Measurements from ENCODE around the gene SLC35E2B.
"Not testable (repeated sequence)": the region's sequence is repeated elsewhere in the genome, so short reads cannot be mapped to it uniquely, and the experiment has no call there.

SLC35E2B gene

DNA sequence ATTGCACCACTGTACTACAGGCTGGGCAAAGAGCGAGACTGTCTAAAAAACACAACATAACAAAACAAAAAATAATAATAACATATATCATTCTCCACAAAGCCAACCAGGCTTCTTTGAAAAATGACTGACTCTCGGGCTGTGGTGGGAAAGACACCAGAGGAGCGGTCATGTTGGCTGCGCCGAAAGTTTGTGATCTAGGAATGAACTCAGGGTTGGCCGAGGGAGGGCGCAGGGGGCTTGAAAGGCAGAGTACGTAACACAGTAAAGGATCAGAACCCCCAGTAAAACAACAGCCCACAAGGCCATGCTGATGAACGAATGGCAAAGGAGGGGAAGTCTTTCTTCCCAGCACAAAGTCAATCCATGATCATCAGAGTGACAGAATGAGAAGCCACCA lies 4.7 kb downstream of the SLC35E2B start:
- FAIRE-seq (no peak), DNase-seq (ENCODE audit: insufficient read length) (no peak)
- TF ChIP-seq POLR2A (IDR thresholded peaks at IDR 0.05; ENCODE audit: low read depth, low read length) (no peak), POLR2AphosphoS5 (IDR thresholded peaks at IDR 0.05; ENCODE audit: low read depth, low read length) (no peak), TAF1 (IDR thresholded peaks at IDR 0.05; ENCODE audit: borderline replicate concordance, low read depth, low read length) (no peak)

- FAIRE-seq (no peak), DNase-seq (ENCODE audit: insufficient read length) (no peak)
- TF ChIP-seq POLR2A (IDR thresholded peaks at IDR 0.05; ENCODE audit: low read depth, low read length) (no peak), TAF1 (IDR thresholded peaks at IDR 0.05; ENCODE audit: borderline replicate concordance, low read depth, low read length) (no peak), POLR2AphosphoS5 (IDR thresholded peaks at IDR 0.05; ENCODE audit: low read depth, low read length) (no peak)
Observed at GRCh38 chr1:1684031-1684681, 8.4 kb downstream of the SLC35E2B start.

- DNase-seq (ENCODE audit: insufficient read length): no peak
- TF ChIP-seq POLR2AphosphoS5 (IDR thresholded peaks at IDR 0.05; ENCODE audit: low read depth, low read length): no peak
- no peak for TF ChIP-seq POLR2A (IDR thresholded peaks at IDR 0.05; ENCODE audit: low read depth, low read length)
- TF ChIP-seq TAF1 (IDR thresholded peaks at IDR 0.05; ENCODE audit: borderline replicate concordance, low read depth, low read length): no peak
- FAIRE-seq: no peak
Observed at GRCh38 chr1:1683104-1683905, 9.3 kb downstream of the SLC35E2B start.

DNA sequence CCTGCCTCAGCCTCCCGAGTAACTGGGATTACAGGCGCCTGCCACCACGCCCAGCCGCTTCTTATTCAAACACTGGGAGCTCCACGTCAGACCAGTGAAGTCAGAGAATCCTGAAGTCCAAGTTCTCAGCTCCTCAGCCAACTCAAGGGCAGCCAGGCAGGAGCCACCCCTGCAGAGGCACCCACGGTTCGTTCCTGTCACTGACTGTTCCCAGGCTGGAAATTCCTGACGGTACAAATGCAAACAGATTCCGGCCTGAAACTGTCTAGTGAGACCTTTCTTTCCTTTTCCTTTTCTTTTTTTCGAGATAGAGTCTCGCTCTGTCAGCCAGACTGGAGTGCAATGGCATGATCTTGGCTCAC lies 11.7 kb downstream of the SLC35E2B start:
- TF ChIP-seq TAF1 (IDR thresholded peaks at IDR 0.05; ENCODE audit: borderline replicate concordance, low read depth, low read length): no peak
- TF ChIP-seq POLR2A (IDR thresholded peaks at IDR 0.05; ENCODE audit: low read depth, low read length): no peak
- no peak for TF ChIP-seq POLR2AphosphoS5 (IDR thresholded peaks at IDR 0.05; ENCODE audit: low read depth, low read length)
- DNase-seq (ENCODE audit: insufficient read length): no peak
- no peak for FAIRE-seq

- DNase-seq (ENCODE audit: insufficient read length) (no peak), FAIRE-seq (no peak)
- no peak for TF ChIP-seq POLR2AphosphoS5 (IDR thresholded peaks at IDR 0.05; ENCODE audit: low read depth, low read length)
- no peak for TF ChIP-seq POLR2A (IDR thresholded peaks at IDR 0.05; ENCODE audit: low read depth, low read length)
- no peak for TF ChIP-seq TAF1 (IDR thresholded peaks at IDR 0.05; ENCODE audit: borderline replicate concordance, low read depth, low read length)
Observed at GRCh38 chr1:1680031-1680911, 12.3 kb downstream of the SLC35E2B start.

DNA sequence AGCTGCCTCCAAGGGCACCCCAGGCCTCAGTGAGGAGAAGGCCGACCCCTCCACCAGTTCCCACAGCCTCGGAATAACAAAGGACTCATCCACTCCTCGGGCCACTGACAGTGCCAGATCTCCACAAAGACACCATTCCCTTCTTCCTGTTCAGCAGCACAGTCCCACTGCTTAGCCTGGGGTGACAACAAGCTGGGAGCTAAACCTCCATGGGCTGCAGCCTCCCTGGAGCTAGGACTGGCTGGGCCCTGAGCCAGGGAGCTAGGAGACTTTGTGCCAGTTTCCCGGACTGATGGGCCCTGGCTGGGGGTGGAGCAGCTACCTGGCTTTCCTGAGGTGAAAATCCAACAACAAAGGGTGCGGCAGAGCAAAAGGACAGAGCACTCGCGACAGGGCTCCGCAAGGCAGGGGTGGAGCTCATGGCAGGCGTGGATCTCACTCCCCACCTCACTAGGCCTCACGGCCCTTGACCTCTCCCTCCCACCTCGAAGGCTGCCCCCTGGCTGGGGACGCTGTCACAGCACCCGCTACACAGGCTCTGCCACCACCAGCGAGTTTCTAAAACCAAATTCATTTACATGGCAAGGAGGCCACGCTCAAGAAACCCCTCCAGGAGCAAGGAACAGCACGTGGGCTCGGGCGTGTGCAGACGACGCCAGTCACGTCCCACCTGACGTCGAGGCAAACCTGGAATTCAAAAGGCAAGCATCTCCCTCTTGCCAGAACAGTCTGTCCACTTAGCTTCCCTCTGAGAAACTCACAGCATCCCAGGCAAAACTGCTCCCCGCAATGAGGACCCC lies 13.8 kb downstream of the SLC35E2B start:
- TF ChIP-seq POLR2A (IDR thresholded peaks at IDR 0.05; ENCODE audit: low read depth, low read length) (no peak), POLR2AphosphoS5 (IDR thresholded peaks at IDR 0.05; ENCODE audit: low read depth, low read length) (no peak), TAF1 (IDR thresholded peaks at IDR 0.05; ENCODE audit: borderline replicate concordance, low read depth, low read length) (no peak)
- DNase-seq (ENCODE audit: insufficient read length) (peak; percentile 48), FAIRE-seq (peak; percentile 57)

DNA sequence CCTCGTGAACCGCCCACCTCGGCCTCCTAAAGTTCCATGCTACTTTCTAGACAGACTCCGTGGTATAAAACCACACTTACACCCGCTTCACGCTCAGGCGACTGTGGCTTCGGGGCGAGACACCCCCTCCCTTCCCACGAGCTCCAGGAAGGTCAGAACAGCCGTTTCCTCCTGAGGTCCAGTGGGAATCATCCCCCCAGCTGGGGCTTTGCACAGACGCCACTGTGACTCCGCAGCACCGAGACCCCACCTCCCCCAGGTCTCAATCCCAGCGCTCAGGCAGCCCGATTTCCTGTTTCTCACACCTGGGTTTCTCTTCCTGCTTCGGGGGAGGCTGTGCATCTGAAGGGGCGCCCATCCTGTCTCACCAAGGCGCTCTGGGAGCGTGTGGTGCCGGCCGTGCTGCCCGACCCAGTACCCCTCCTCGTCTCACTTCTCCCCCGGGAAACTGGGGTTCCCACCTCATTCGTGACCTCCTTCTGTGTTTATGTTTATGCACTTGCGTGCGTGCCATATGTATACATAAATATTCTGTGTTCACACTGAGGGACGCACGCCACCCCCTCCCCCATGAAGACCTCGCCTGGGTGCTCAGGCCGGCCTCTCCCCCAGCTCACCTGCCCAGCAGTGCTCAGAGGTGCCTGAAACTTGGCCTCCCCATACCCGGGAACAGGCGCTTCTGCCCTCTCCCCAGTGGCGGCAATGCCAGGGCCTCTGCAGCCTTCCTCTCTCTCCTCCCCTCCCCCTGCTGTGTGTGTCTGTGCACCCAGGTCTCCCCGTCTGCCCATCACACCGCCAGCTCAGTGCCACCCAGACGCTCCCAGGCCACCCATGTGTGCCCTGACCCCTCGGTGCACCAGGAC lies 14.6 kb downstream of the SLC35E2B start:
- peak; percentile 72 for TF ChIP-seq POLR2AphosphoS5 (IDR thresholded peaks at IDR 0.05; ENCODE audit: low read depth, low read length)
- TF ChIP-seq POLR2A (IDR thresholded peaks at IDR 0.05; ENCODE audit: low read depth, low read length): peak; percentile 33; the same call in 1 of the 2 replicates
- TF ChIP-seq TAF1 (IDR thresholded peaks at IDR 0.05; ENCODE audit: borderline replicate concordance, low read depth, low read length): no peak
- peak; percentile 77 for FAIRE-seq
- peak; percentile 83 for DNase-seq (ENCODE audit: insufficient read length)

- not testable (repeated sequence) for FAIRE-seq
Observed at GRCh38 chr1:1676087-1676486, 16.5 kb downstream of the SLC35E2B start.

GRCh38 chr1:1675218-1675617 lies 17.4 kb downstream of the SLC35E2B start:
- peak; percentile 97 for FAIRE-seq
- DNase-seq (ENCODE audit: insufficient read length): not testable (repeated sequence)

More at GRCh38 chr1:1676087-1676486, 16.5 kb downstream of the SLC35E2B start:
- DNase-seq (ENCODE audit: insufficient read length): not testable (repeated sequence)

DNA sequence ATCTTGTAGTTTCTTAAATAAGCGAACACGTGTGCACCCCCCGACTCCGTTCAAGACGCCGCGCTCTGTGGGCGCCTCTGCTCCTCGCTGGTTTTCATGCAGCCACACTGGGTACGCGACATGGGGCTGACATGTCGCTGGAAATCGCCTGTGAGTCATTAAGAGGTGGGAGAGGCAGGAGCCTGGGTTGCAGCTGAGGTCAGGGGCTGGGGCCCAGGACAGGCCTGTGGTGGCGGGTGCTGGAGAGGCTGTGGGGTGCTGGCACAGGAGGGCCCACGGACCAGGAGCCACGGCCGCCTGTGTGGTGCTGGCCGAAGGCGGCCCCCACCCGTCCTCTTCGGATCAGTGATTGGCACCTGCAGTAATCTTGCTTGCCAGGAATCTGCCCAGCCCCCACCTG lies 17.8 kb downstream of the SLC35E2B start:
- not testable (repeated sequence) for FAIRE-seq; DNase-seq (ENCODE audit: insufficient read length)

All from GM12892 (cell line).